Fibroblast of pulmonary artery (primary cell): ENCODE measurements around the gene PKD1L1.

Experiments
- DNase-seq: peaks from one replicate; pipeline ENCODE4 v3.0.0-alpha.2; 2010; ENCODE audit warnings: low read depth
- H3K4me3 ChIP-seq: replicated peaks from 2 replicates; pipeline ENCODE4 v1.5.1; 2011; ENCODE audit warnings: low read depth, mild to moderate bottlenecking, control low read depth, low read length, moderate library complexity
- CTCF ChIP-seq: IDR thresholded peaks from 2 replicates; pipeline ENCODE4 v1.5.1; 2011; ENCODE audit warnings: mild to moderate bottlenecking, control low read depth, low read length, inconsistent platforms; ENCODE audit errors: missing control alignments

The PKD1L1 gene

GRCh38 chr7:47942132-47942531 is 6.1 kb downstream of the PKD1L1 start:
- DNase-seq: peak; percentile 38
- no peak overlapping the region for H3K4me3 ChIP-seq
- no peak for TF ChIP-seq CTCF

DNA sequence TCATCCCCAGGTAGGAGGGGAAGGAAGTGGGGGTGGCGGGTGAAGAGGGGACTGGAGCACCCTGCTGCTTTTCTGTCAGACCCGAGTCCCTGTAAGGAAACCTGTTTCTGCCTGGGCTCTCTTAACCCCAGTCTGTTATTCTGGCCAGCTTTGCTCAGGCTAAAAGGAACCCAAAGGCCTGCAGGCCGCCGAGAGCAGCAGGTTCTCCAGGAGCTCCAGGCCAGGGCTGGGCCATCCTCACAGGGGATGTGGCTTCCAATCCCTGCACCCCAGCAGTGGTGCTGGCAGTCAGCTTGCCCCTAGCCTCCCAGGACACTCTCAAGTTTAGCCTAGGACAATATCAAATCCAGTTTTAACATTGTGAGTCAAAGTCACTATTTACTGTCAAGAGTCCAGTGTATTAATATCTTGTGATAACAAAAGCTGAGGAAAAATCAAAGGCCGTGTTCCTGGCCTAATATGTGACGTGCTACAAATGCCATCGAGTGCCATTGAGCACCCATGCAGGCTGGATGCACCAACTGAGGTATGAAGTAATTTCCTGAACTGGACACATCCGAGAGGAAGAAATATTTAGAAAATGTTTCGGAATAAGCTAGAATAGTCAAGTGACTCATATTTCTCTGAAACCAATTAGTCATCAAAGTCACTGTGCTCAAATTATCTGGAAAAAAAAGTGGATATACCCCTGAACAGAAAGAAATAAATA is 7.0 kb downstream of the PKD1L1 start:
- TF ChIP-seq CTCF: no peak
- DNase-seq: peak; percentile 82
- no peak overlapping the region for H3K4me3 ChIP-seq

- no peak overlapping the region for H3K4me3 ChIP-seq
- DNase-seq: peak; percentile 51
- no peak for TF ChIP-seq CTCF
Measured at GRCh38 chr7:47940088-47941013, 7.9 kb downstream of the PKD1L1 start.

DNA sequence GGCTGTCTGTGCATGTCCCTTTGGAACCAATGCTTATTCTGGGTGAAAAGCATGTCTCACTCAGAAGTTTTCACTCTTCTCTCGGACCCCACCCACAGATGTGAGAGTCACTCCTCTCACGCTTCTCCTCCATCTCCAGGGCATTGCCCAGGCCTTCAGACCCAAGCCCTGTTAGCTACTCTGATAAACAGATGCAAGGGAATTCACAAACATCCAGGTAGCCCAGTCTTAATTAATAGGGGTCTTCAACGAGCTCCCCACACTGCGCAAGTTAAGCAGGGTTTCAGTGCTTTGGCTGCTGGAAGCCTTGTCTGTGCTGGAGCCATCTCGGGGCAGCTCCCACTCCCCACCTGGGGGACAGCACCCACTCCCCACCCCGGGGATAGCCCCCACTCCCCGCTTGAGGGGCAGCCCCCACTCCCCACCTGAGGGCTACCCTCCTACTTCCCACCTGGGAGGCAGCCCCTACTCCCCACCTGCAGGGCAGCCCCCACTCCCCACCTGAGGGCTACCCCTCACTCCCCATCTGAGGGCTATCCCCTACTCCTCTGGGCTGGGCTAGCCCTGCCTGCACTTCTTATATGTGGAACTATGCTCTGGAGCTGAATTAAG is 8.7 kb downstream of the PKD1L1 start:
- H3K4me3 ChIP-seq: no peak overlapping the region
- DNase-seq: no peak
- no peak for TF ChIP-seq CTCF

DNA sequence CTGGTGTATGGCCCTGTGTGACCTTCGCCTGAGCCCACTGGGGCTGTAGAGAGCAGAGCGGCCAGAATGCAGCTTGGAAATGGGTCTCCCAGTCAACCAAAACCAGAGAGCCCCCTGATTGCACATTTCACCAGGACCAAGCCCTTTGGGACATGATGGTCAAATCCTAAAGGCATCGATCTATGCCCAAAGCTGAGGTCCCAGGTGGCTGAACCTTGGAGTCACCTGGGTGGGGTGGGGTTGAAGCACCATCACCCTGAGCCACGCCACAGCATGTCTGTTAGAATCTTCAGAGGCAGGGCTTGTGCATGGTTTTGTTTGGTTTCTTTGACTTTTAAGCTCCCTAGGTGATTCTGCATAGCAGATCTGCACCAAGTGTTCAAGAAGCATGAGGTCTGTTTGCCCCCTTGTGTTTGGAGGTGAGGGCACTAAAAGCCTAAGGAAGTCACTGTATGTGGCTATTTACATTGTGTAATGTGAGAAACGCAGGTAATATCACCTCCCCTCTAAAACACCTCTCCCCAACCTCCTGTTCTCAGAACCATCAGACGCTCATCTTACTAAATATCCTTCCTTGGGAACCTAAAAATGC is 9.6 kb downstream of the PKD1L1 start:
- no peak for TF ChIP-seq CTCF

DNA sequence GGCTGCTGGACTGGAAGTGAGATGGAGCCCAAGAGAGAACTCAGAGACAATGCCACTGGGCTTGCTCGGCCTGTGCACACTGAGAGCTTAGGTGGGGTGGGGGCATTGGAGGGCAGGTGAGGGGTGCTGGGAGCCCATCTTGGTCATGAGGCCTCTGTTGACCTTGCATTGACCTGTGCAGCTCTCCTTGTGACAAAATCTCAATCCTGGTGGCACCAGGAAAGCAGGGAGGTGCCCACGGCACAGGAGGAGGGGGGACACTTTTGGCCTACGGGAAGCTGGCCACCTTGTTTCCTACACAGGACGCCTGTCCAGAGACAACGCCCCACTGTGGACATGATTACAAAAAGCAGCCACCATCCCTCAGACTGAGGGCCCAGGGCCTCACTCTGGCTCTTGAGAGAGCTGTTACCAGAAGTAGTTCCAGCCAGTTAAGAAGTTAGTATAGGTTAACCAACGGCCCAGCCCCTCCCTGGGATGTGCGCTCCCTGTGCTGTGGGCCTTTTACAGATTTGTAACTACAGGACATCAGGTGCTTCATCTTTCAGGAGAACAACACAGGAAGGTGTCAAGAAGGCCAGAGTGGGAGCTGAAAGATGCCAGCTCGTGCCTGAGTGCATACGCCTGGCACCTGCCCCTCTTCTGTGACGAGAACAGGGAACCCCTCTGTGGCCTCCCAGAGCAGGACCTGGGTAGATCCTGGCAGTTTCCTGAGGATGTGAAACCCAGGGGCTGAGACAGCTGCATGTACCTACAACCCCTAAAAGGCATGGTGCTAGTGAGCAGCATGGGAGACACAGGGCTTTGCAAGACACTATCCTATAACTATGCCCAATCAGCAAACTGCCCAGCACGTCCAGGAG is 10.3 kb downstream of the PKD1L1 start:
- H3K4me3 ChIP-seq: no peak overlapping the region
- DNase-seq: no peak
- TF ChIP-seq CTCF: no peak

More for the DNA sequence above, 9.6 kb downstream of the PKD1L1 start:
- H3K4me3 ChIP-seq: no peak overlapping the region
- no peak for DNase-seq
